ENCODE measurements around the gene MUC21.

DNA sequence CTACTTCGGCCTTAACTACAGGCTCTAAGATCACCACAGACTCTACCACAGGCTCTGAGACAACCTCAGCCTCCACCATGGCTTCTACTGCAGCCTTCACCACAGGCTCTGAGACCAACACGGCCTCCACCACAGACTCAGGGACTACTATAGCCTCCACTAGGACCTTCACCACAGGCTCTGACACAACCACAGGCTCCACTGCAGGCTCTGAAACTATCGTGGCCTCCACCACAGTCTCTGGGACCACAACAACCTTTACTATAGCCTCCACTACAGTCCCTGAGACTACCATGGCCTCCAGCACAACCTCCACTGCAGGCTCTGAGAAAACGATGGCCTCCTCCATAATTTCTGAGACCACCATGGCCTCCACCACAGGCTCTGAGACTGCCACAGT, 42.1 kb downstream of the MUC21 start:
- TF ChIP-seq, protein P1, sequence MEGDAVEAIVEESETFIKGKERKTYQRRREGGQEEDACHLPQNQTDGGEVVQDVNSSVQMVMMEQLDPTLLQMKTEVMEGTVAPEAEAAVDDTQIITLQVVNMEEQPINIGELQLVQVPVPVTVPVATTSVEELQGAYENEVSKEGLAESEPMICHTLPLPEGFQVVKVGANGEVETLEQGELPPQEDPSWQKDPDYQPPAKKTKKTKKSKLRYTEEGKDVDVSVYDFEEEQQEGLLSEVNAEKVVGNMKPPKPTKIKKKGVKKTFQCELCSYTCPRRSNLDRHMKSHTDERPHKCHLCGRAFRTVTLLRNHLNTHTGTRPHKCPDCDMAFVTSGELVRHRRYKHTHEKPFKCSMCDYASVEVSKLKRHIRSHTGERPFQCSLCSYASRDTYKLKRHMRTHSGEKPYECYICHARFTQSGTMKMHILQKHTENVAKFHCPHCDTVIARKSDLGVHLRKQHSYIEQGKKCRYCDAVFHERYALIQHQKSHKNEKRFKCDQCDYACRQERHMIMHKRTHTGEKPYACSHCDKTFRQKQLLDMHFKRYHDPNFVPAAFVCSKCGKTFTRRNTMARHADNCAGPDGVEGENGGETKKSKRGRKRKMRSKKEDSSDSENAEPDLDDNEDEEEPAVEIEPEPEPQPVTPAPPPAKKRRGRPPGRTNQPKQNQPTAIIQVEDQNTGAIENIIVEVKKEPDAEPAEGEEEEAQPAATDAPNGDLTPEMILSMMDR (IDR thresholded peaks at IDR 0.05; ENCODE audit: extremely low read depth in 1 of 2, insufficient read depth in 1 of 2, low read depth in 1 of 2, low read length in 2 of 2), result no peak
- no peak for TF ChIP-seq MYC (IDR thresholded peaks at IDR 0.05; ENCODE audit: low read depth, low read length)
- TF ChIP-seq JUN (IDR thresholded peaks at IDR 0.05; ENCODE audit: borderline replicate concordance, insufficient read depth, insufficient read length, low read depth), result no peak
- no peak for TF ChIP-seq EZH2 (IDR thresholded peaks at IDR 0.05; ENCODE audit: borderline replicate concordance, low read depth, low read length, severe bottlenecking)
- TF ChIP-seq, protein P2, sequence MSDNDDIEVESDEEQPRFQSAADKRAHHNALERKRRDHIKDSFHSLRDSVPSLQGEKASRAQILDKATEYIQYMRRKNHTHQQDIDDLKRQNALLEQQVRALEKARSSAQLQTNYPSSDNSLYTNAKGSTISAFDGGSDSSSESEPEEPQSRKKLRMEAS (IDR thresholded peaks at IDR 0.05; ENCODE audit: insufficient read depth, insufficient read length), result no peak
- TF ChIP-seq POLR2A (IDR thresholded peaks at IDR 0.05; ENCODE audit: low read depth, low read length), result no peak

Data from endothelial cell of umbilical vein (primary cell).